Neuronal stem cell (in vitro differentiated cells): ENCODE measurements around the gene TCEAL3.

Experiments
- DNase-seq: peaks from one replicate; pipeline ENCODE4 v3.0.0-alpha.2; 2013; ENCODE audit warnings: low spot score
- H2AFZ ChIP-seq: one replicate; pipeline ENCODE4 v1.6.1; 2013; ENCODE audit warnings: mild to moderate bottlenecking, low read length, inconsistent platforms
- H2AK5ac ChIP-seq: 2 replicates; pipeline ENCODE4 v1.6.1; 2013; ENCODE audit warnings: low read depth, mild to moderate bottlenecking, inconsistent platforms, low read length, moderate library complexity, mixed read lengths
- H2BK120ac ChIP-seq: 2 replicates; pipeline ENCODE4 v1.6.1; 2013; ENCODE audit warnings: low read depth, mild to moderate bottlenecking, inconsistent platforms, low read length, moderate library complexity, mixed read lengths
- H2BK12ac ChIP-seq: one replicate; pipeline ENCODE4 v1.6.1; 2013; ENCODE audit warnings: low read length, inconsistent platforms
- H2BK15ac ChIP-seq: 2 replicates; pipeline ENCODE4 v1.6.1; 2013; ENCODE audit warnings: mild to moderate bottlenecking, low read length, inconsistent platforms, mixed read lengths
- H2BK5ac ChIP-seq: one replicate; pipeline ENCODE4 v1.6.1; 2013; ENCODE audit warnings: inconsistent platforms, mild to moderate bottlenecking, low read length, moderate library complexity
- H3K14ac ChIP-seq: one replicate; pipeline ENCODE4 v1.6.1; 2013; ENCODE audit warnings: low read length, inconsistent platforms
- H3K18ac ChIP-seq: 2 replicates; pipeline ENCODE4 v1.6.1; 2013; ENCODE audit warnings: low read length, inconsistent platforms
- H3K23ac ChIP-seq: 2 replicates; pipeline ENCODE4 v1.6.1; 2013; ENCODE audit warnings: low read depth, mild to moderate bottlenecking, mixed read lengths, low read length, inconsistent platforms; ENCODE audit not compliant: poor library complexity
- H3K27ac ChIP-seq: replicated peaks from 3 replicates; pipeline ENCODE4 v1.5.1; 2013; ENCODE audit warnings: low read length, inconsistent platforms
- H3K27me3 ChIP-seq, 3 experiments: 2 replicates each; pipeline ENCODE4 v1.6.1; 2013; ENCODE audit warnings: low read length in 3 of 3, mild to moderate bottlenecking in 2 of 3, inconsistent platforms in 1 of 3, low read depth in 1 of 3, mixed read lengths in 1 of 3, moderate library complexity in 1 of 3; ENCODE audit not compliant: control insufficient read depth in 3 of 3, insufficient read depth in 3 of 3
- H3K36me3 ChIP-seq, 2 donors: replicated peaks in 1 of 2; 2 replicates each; pipeline ENCODE4 v1.6.1; 2013; ENCODE audit warnings: low read length in 2 of 2; ENCODE audit not compliant: control insufficient read depth in 2 of 2, insufficient read depth in 2 of 2
- H3K4ac ChIP-seq: 2 replicates; pipeline ENCODE4 v1.6.1; 2013; ENCODE audit warnings: inconsistent platforms, mild to moderate bottlenecking, low read length, moderate library complexity
- H3K4me1 ChIP-seq, 2 donors: 1 replicate in 1 of 2; 2 replicates in 1 of 2; pipeline ENCODE4 v1.6.1; 2013; ENCODE audit warnings: low read length in 2 of 2, low read depth in 1 of 2; ENCODE audit not compliant: control insufficient read depth in 2 of 2, insufficient read depth in 1 of 2
- H3K4me2 ChIP-seq: one replicate; pipeline ENCODE4 v1.6.1; 2013; ENCODE audit warnings: mild to moderate bottlenecking, low read length, inconsistent platforms; ENCODE audit not compliant: insufficient read depth, poor library complexity, severe bottlenecking
- H3K4me3 ChIP-seq, 2 donors: 2 replicates each; pipeline ENCODE4 v1.5.1; 2013; ENCODE audit warnings: low read length in 2 of 2, mild to moderate bottlenecking in 2 of 2, inconsistent platforms in 1 of 2, moderate library complexity in 1 of 2
- H3K79me1 ChIP-seq: one replicate; pipeline ENCODE4 v1.6.1; 2013; ENCODE audit warnings: low read depth, mild to moderate bottlenecking, inconsistent platforms, low read length, moderate library complexity
- H3K9ac ChIP-seq: one replicate; pipeline ENCODE4 v1.6.1; 2013; ENCODE audit warnings: mild to moderate bottlenecking, low read depth, low read length, inconsistent platforms; ENCODE audit not compliant: poor library complexity
- H3K9me3 ChIP-seq, 2 donors: replicated peaks in 1 of 2; 2 replicates each; pipeline versions ENCODE3 to v1.6.1; 2013; ENCODE audit warnings: low read length in 2 of 2, mild to moderate bottlenecking in 2 of 2, inconsistent platforms in 1 of 2, low read depth in 1 of 2, mixed read lengths in 1 of 2, moderate library complexity in 1 of 2; ENCODE audit not compliant: control insufficient read depth in 2 of 2, insufficient read depth in 1 of 2
- H4K8ac ChIP-seq: one replicate; pipeline ENCODE4 v1.6.1; 2013; ENCODE audit warnings: low read depth, mild to moderate bottlenecking, inconsistent platforms, low read length, moderate library complexity
- H4K91ac ChIP-seq: one replicate; pipeline ENCODE4 v1.6.1; 2013; ENCODE audit warnings: low read length, low read depth, mild to moderate bottlenecking, inconsistent platforms; ENCODE audit not compliant: poor library complexity
- WGBS, 2 donors: extraction: QIAGEN DNeasy Blood & Tissue Kit; methylation state at CpG; one replicate each; pipeline ENCODE4 v1.1.7; 2013; ENCODE audit warnings: missing lambda C conversion rate in 2 of 2, mixed read lengths in 1 of 2; ENCODE audit not compliant: insufficient read length in 2 of 2, insufficient replicate concordance in 1 of 2; ENCODE audit errors: extremely low coverage in 2 of 2; 5-methylcytosine and 5-hydroxymethylcytosine counted together

TCEAL3 gene

GRCh38 chrX:103624111-103624510, 16.3 kb downstream of the TCEAL3 start:
- peaks cover 0 to 5% of the 10 kb centered on the region in 2 donors for H3K36me3 ChIP-seq
- H3K9ac ChIP-seq, result no peak overlapping the region
- H4K91ac ChIP-seq, result no peak overlapping the region
- no peak overlapping the region for H3K14ac ChIP-seq
- no peak overlapping the region for H4K8ac ChIP-seq
- H3K9me3 ChIP-seq, result no peaks in the 10 kb centered on the region
- no peak overlapping the region for H2BK12ac ChIP-seq
- H3K79me1 ChIP-seq, result peaks cover 2% of the 10 kb centered on the region
- H2AFZ ChIP-seq, result peak overlapping the region; percentile 63
- no peak for DNase-seq
- H3K4me2 ChIP-seq, result no peak overlapping the region
- H3K4me1 ChIP-seq, result peaks cover 5 to 11% of the 10 kb centered on the region in 2 donors
- no peak overlapping the region for H3K27ac ChIP-seq
- H2BK5ac ChIP-seq, result no peak overlapping the region
- no CpG with 5 or more reads among the region's 4 CpGs for WGBS, 2 donors
- H3K27me3 ChIP-seq, result no peaks in the 10 kb centered on the region
- no peak overlapping the region for H2AK5ac ChIP-seq
- H2BK120ac ChIP-seq, result no peak overlapping the region
- H3K18ac ChIP-seq, result no peak overlapping the region
- no peak overlapping the region for H2BK15ac ChIP-seq
- H3K23ac ChIP-seq, result no peak overlapping the region
- no peak overlapping the region for H3K4me3 ChIP-seq
- H3K4ac ChIP-seq, result no peak overlapping the region

GRCh38 chrX:103626855-103627254, 19.1 kb downstream of the TCEAL3 start:
- peaks cover 7 to 11% of the 10 kb centered on the region in 2 donors for H3K4me1 ChIP-seq
- no peak overlapping the region for H3K4me2 ChIP-seq
- no peak overlapping the region for H2BK5ac ChIP-seq
- no peak overlapping the region for H3K4ac ChIP-seq
- H2AK5ac ChIP-seq, result no peak overlapping the region
- no peak overlapping the region for H3K9ac ChIP-seq
- no peaks in the 10 kb centered on the region for H3K9me3 ChIP-seq
- H3K4me3 ChIP-seq, result no peak overlapping the region
- no peaks in the 10 kb centered on the region for H3K27me3 ChIP-seq
- H2AFZ ChIP-seq, result no peak overlapping the region
- no peak overlapping the region for H4K91ac ChIP-seq
- no peak overlapping the region for H4K8ac ChIP-seq
- H3K23ac ChIP-seq, result no peak overlapping the region
- H2BK15ac ChIP-seq, result no peak overlapping the region
- no peak overlapping the region for H3K18ac ChIP-seq
- H3K36me3 ChIP-seq, result peaks cover 0 to 3% of the 10 kb centered on the region in 2 donors
- no peak overlapping the region for H2BK120ac ChIP-seq
- peaks cover 2% of the 10 kb centered on the region for H3K79me1 ChIP-seq
- no peak overlapping the region for H2BK12ac ChIP-seq
- H3K14ac ChIP-seq, result no peak overlapping the region
- H3K27ac ChIP-seq, result no peak overlapping the region
- DNase-seq, result no peak

GRCh38 chrX:103628386-103629317, 20.9 kb downstream of the TCEAL3 start, which contains the start of gene TCEAL1:
TCEAL1 (plus strand) TSS chrX:103628975; CDS start chrX:103629917, 942 bp downstream.
- Histone ChIP-seq H3K9ac (peak within 1 kb of the TSS; percentile 91), H3K23ac (no peak within 1 kb of the TSS), H4K8ac (no peak within 1 kb of the TSS), H2BK15ac (no peak within 1 kb of the TSS), H3K4me3 (peak within 1 kb of the TSS; percentile 59 to 84), H2BK12ac (no peak within 1 kb of the TSS), H3K27ac (peak within 1 kb of the TSS; percentile 95), H3K4me1 (peaks cover 7 to 11% of the 10 kb centered on the region in 2 donors), H2BK5ac (no peak within 1 kb of the TSS), H4K91ac (no peak within 1 kb of the TSS), H3K79me1 (peaks cover 2% of the 10 kb centered on the region), H3K36me3 (no peaks in the 10 kb centered on the region), H3K27me3 (no peaks in the 10 kb centered on the region), H3K9me3 (no peaks in the 10 kb centered on the region), H3K18ac (peak within 1 kb of the TSS; percentile 93), H3K14ac (peak within 1 kb of the TSS; percentile 38), H2AFZ (peak within 1 kb of the TSS; percentile 86), H2AK5ac (no peak within 1 kb of the TSS), H2BK120ac (no peak within 1 kb of the TSS), H3K4me2 (peak within 1 kb of the TSS; percentile 48), H3K4ac (no peak within 1 kb of the TSS)
- peak; percentile 20 for DNase-seq
- WGBS, 2 donors, result no CpG with 5 or more reads among the region's 32 CpGs

- Histone ChIP-seq H3K4me1 (peaks cover 4% of the 10 kb centered on the region in 2 donors), H3K4me3 (peak overlapping the region; percentile 59 to 84), H3K23ac (no peak overlapping the region), H3K18ac (peak overlapping the region; percentile 93), H3K4me2 (peak overlapping the region; percentile 48), H4K8ac (no peak overlapping the region), H2AFZ (peak overlapping the region; percentile 86), H2BK120ac (no peak overlapping the region), H3K9me3 (no peaks in the 10 kb centered on the region), H2AK5ac (no peak overlapping the region), H3K27ac (peak overlapping the region; percentile 95), H2BK12ac (no peak overlapping the region), H4K91ac (no peak overlapping the region), H3K27me3 (no peaks in the 10 kb centered on the region), H3K4ac (no peak overlapping the region), H3K14ac (peak overlapping the region; percentile 38), H3K36me3 (no peaks in the 10 kb centered on the region), H2BK15ac (no peak overlapping the region), H2BK5ac (no peak overlapping the region), H3K79me1 (no peaks in the 10 kb centered on the region), H3K9ac (peak overlapping the region; percentile 91)
- no CpG with 5 or more reads among the region's 49 CpGs for WGBS, 2 donors
- DNase-seq, result peak; percentile 51
Measured at GRCh38 chrX:103629318-103630170, 21.8 kb downstream of the TCEAL3 start.
